HT1080 (cell line): ENCODE data around the gene TBX5. TPM values are rescaled to one million over a fixed set of nuclear protein-coding genes. Genes with fewer than 3 reads are reported as not detected.

Experiments used
- DNase-seq: peaks from one replicate; pipeline ENCODE4 v3.0.0-alpha.2; 2015; ENCODE audit warnings: low read depth
- total RNA-seq: library from RNA; depleted of rRNA; stranded (reverse); fragments of >200 nt; shearing (Covaris generic); gene quantifications from 2 replicates; pipeline ENCODE4 v1.2.3, GENCODE V29; 2014

TBX5 gene
- total RNA-seq, 1 experiment from 2014 or later: 0.43 TPM

GRCh38 chr12:114321524-114321923 lies 84.4 kb downstream of the TBX5 start:
- no peak for DNase-seq

GRCh38 chr12:114320968-114321367 lies 85.0 kb downstream of the TBX5 start:
- DNase-seq: no peak

DNA sequence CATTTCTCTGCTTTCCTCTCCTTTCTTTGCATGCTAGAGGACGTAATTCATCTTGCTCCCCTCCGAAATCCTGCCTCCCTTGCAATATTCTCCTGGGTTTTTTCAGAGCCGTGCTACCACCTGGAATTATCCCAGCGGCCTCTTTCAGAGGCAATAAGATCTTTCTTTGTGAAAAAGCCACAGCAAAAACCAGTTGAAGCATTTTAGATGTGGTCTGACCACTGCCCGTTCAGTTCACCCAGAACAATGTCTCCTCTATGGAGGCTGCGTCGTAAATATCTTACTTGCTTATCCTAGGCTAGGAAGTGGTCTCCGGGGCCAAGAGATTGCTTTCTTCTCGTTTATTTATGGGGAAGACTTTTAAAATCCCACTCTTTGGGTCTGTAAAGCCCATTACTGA lies 85.8 kb downstream of the TBX5 start:
- no peak for DNase-seq

- DNase-seq: no peak
Observed at GRCh38 chr12:114319422-114319821, 86.5 kb downstream of the TBX5 start.

- no peak for DNase-seq
Observed at GRCh38 chr12:114318984-114319383, 87.0 kb downstream of the TBX5 start.

GRCh38 chr12:114316076-114316475 lies 89.9 kb downstream of the TBX5 start:
- DNase-seq: peak; percentile 84

DNA sequence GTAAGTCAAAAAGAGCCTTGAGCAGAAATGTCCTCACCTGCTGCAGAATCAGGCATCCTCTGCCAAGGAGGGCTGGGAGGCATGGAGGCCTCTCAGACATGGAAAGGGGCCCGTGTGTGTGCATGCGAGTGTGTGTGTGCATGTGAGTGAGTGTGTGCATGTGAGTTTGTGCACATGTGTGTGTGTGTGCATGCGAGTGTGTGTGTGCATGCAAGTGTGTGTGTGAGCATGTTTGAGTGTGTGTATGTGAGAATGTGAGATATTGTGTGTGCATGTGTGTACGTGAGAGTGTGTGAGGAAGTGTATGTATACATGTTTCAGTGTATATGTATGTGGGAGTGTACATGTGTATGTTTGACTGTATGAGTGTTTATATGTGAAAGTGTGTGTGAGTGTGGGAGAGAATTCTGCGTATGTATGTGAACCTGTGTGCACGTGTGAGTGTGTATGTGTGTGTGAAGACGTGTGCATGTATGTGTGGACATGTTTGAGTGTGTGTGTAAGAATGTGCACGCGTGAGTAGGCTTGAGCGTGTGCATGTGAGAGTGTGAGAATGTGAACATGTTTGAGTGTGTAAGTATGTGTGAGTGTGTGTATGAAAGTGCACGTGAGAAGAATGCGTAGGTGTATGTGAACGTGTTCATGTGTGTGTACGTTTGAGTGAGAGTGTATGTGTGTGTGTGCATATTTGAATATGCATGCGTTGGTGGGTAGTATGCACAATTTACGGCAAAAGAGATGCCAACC lies 90.8 kb downstream of the TBX5 start:
- no peak for DNase-seq

DNA sequence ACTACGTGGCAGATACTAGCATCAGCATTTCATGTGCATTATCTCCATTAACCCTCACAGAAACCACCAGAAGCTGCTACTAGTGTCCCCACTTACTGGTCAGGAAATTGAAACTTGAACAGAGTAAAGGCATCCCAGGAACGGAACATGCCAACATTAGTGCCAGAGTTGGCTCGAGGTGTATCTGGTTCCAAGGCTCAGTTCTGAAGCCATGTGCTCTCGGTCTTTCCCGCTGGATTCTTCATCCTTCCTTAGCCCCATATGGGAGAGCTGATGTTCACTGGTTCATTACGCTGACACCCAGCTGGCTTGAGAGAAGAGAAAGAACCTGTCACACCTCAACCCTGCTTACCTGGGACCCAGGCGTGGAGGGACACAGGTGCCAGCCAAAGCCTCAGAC lies 91.5 kb downstream of the TBX5 start:
- no peak for DNase-seq

GRCh38 chr12:114313910-114314309 lies 92.0 kb downstream of the TBX5 start:
- DNase-seq: no peak

GRCh38 chr12:114311974-114312373 lies 94.0 kb downstream of the TBX5 start:
- peak; percentile 77 for DNase-seq

DNA sequence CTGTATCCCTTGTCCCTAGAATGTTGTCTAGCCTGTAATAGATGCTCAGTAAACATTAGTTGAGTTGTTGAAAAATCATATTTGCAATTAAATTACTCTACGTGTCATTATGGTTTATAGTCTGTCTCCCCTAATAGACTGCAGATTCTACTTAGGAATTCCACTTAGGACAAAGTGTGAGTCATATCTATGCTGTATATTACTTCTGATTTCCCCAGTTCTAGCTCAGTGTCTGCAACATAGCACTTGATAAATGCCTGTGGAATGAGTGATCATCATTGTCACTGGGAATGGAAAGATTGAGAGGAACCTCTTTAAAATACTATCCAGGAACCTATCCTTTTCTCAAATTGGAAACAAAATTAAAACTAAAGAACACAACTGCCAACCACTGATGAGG lies 99.3 kb downstream of the TBX5 start:
- DNase-seq: peak; percentile 56

GRCh38 chr12:114305446-114305845 lies 100.5 kb downstream of the TBX5 start:
- DNase-seq: no peak
